Trophoblast cell (in vitro differentiated cells and primary cell): Measurements from ENCODE around the gene TGIF2.
"Not testable (repeated sequence)": the region's sequence is repeated elsewhere in the genome, so short reads cannot be mapped to it uniquely, and the experiment has no call there.

ENCODE experiments used
- DNase-seq, 2 donors: peaks; one replicate each; pipeline ENCODE4 v3.0.0-alpha.2; 2016
- H2AFZ ChIP-seq: 2 replicates; pipeline ENCODE4 v1.6.1; 2013; ENCODE audit warnings: low read length, moderate library complexity, mild to moderate bottlenecking; ENCODE audit not compliant: insufficient read depth, poor library complexity
- H2AK5ac ChIP-seq: 2 replicates; pipeline ENCODE4 v1.6.1; 2013; ENCODE audit warnings: mild to moderate bottlenecking, low read length
- H2BK120ac ChIP-seq: 2 replicates; pipeline ENCODE4 v1.6.1; 2013; ENCODE audit warnings: low read length, mild to moderate bottlenecking, moderate library complexity; ENCODE audit not compliant: insufficient read depth, poor library complexity
- H2BK12ac ChIP-seq: 2 replicates; pipeline ENCODE4 v1.6.1; 2013; ENCODE audit warnings: mild to moderate bottlenecking, low read length, moderate library complexity
- H2BK5ac ChIP-seq: 2 replicates; pipeline ENCODE4 v1.6.1; 2013; ENCODE audit warnings: low read length, low read depth, moderate library complexity, mild to moderate bottlenecking; ENCODE audit not compliant: poor library complexity
- H3K14ac ChIP-seq: 2 replicates; pipeline ENCODE4 v1.6.1; 2013; ENCODE audit warnings: mild to moderate bottlenecking, low read length
- H3K18ac ChIP-seq: 2 replicates; pipeline ENCODE4 v1.6.1; 2013; ENCODE audit warnings: mild to moderate bottlenecking, low read length
- H3K23ac ChIP-seq: 2 replicates; pipeline ENCODE4 v1.6.1; 2013; ENCODE audit warnings: low read length
- H3K27ac ChIP-seq: 2 replicates; pipeline ENCODE4 v1.5.1; 2013; ENCODE audit warnings: low read depth, mild to moderate bottlenecking, inconsistent platforms, low read length, moderate library complexity
- H3K27me3 ChIP-seq: 2 replicates; pipeline ENCODE4 v1.6.1; 2013; ENCODE audit warnings: inconsistent platforms, mild to moderate bottlenecking, low read length, moderate library complexity; ENCODE audit not compliant: insufficient read depth
- H3K36me3 ChIP-seq, 2 experiments: 1 replicate in 1 of 2; 2 replicates in 1 of 2; pipeline ENCODE4 v1.6.1; 2013; ENCODE audit warnings: low read length in 2 of 2, mild to moderate bottlenecking in 2 of 2, moderate library complexity in 1 of 2; ENCODE audit not compliant: insufficient read depth in 2 of 2, control insufficient read depth in 1 of 2
- H3K4ac ChIP-seq: 2 replicates; pipeline ENCODE4 v1.6.1; 2013; ENCODE audit warnings: low read depth, mild to moderate bottlenecking, low read length, moderate library complexity
- H3K4me1 ChIP-seq, 2 experiments: 1 replicate in 1 of 2; 2 replicates in 1 of 2; pipeline ENCODE4 v1.6.1; 2013; ENCODE audit warnings: low read length in 2 of 2, mild to moderate bottlenecking in 2 of 2, moderate library complexity in 1 of 2; ENCODE audit not compliant: insufficient read depth in 2 of 2, control insufficient read depth in 1 of 2
- H3K4me2 ChIP-seq: 2 replicates; pipeline ENCODE4 v1.6.1; 2013; ENCODE audit warnings: inconsistent platforms, mild to moderate bottlenecking, low read length, moderate library complexity
- H3K4me3 ChIP-seq: 2 replicates; pipeline ENCODE4 v1.5.1; 2013; ENCODE audit warnings: mild to moderate bottlenecking, low read depth, low read length, inconsistent platforms
- H3K79me1 ChIP-seq: one replicate; pipeline ENCODE4 v1.6.1; 2013; ENCODE audit warnings: low read length
- H3K79me2 ChIP-seq: 2 replicates; pipeline ENCODE4 v1.6.1; 2013; ENCODE audit warnings: low read length, mild to moderate bottlenecking; ENCODE audit not compliant: control insufficient read depth, insufficient read depth, poor library complexity
- H3K9ac ChIP-seq: 2 replicates; pipeline ENCODE4 v1.6.1; 2013; ENCODE audit warnings: mild to moderate bottlenecking, low read length
- H3K9me3 ChIP-seq: 2 replicates; pipeline ENCODE4 v1.6.1; 2013; ENCODE audit warnings: low read depth, mild to moderate bottlenecking, control low read depth, inconsistent platforms, low read length; ENCODE audit not compliant: insufficient read depth
- H4K12ac ChIP-seq: 2 replicates; pipeline ENCODE4 v1.6.1; 2013; ENCODE audit warnings: low read depth, mild to moderate bottlenecking, low read length, moderate library complexity
- H4K8ac ChIP-seq: 2 replicates; pipeline ENCODE4 v1.6.1; 2013; ENCODE audit warnings: low read depth, mild to moderate bottlenecking, low read length, moderate library complexity
- H4K91ac ChIP-seq: one replicate; pipeline ENCODE4 v1.6.1; 2013; ENCODE audit warnings: low read depth, mild to moderate bottlenecking, low read length, moderate library complexity
- WGBS: extraction: QIAGEN DNeasy Blood & Tissue Kit; methylation state at CpG from one replicate; pipeline ENCODE4 v1.1.7; 2013; ENCODE audit warnings: missing lambda C conversion rate; ENCODE audit not compliant: insufficient read length, insufficient coverage; ENCODE audit errors: extremely low coverage; 5-methylcytosine and 5-hydroxymethylcytosine counted together

The TGIF2 gene

DNA sequence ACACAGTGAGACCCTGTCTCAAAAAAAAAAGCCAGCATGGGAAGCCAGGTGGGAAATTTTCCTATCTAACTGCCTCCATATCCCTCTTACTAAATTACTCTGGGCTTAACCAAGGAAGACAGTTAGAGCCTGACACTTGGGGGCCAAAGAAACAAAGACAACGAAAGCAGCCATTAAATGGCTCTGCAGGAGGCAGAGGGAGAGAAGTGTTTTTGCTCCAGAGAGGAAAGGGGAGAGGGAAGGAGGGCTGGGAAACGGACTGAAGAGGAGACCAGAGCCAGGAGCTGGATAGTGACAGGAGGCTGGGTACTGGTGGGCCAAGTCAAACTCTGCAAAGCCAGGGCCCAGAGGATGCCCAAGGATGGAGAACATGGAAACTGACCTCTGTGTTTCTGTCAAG is 10.7 kb upstream of the TGIF2 start:
- Histone ChIP-seq H3K36me3 (no peaks in the 10 kb centered on the region), H4K12ac (no peak overlapping the region), H3K9me3 (peaks cover 3% of the 10 kb centered on the region), H3K79me1 (no peaks in the 10 kb centered on the region), H3K4me2 (no peak overlapping the region), H3K4me1 (no peaks in the 10 kb centered on the region), H3K4ac (no peak overlapping the region), H3K18ac (no peak overlapping the region), H3K27ac (no peak overlapping the region), H3K79me2 (no peaks in the 10 kb centered on the region), H3K14ac (no peak overlapping the region), H2AK5ac (no peak overlapping the region), H3K9ac (no peak overlapping the region), H4K8ac (no peak overlapping the region), H2BK12ac (no peak overlapping the region), H3K4me3 (no peak overlapping the region), H2BK5ac (no peak overlapping the region), H3K23ac (no peak overlapping the region), H2BK120ac (no peak overlapping the region), H3K27me3 (no peaks in the 10 kb centered on the region), H2AFZ (no peak overlapping the region), H4K91ac (no peak overlapping the region)
- no peak for DNase-seq
- no CpG with 5 or more reads among the region's 2 CpGs for WGBS

DNA sequence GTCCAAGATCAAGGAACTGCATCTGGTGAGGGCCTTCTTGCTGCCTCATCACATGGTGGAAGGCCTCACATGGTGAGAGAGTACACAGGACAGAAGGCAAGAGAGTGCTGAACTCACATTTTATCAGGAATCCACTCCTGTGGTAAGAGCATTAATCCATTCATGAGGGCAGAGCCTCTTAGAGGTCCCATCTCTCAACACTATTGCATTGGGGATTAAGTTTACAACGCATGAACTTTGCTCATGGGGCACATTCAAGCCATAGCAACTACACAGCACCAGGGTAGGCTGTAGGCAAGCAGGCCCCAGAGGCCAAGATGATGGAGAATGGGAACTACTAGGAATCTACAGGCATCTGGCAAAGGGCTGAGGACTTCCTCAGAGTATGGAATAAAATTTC is 10.0 kb upstream of the TGIF2 start:
- H2AK5ac ChIP-seq, result no peak overlapping the region
- no CpG with 5 or more reads among the region's 1 CpG for WGBS

DNA sequence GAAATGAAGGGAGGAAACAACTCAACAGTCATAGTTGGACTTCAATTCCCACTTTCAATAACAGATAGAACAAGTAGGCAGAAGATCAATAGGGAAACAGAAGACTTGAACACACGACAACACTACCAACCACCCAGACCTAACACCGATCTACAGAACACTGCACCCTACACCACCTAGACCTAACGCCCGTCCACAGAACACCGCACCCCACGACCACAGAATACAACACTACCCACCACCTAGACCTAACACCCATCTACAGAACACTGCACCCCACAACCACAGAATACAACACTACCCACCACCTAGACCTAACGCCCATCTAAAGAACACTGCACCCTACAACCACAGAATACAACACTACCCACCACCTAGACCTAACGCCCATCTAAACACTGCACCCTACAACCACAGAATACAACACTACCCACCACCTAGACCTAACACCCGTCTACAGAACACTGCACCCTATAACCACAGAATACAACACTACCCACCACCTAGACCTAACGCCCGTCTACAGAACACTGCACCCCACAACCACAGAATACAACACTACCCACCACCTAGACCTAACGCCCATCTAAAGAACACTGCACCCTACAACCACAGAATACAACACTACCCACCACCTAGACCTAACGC is 9.2 kb upstream of the TGIF2 start:
- not testable (repeated sequence) for H3K4me1 ChIP-seq, H2BK120ac ChIP-seq, H3K79me1 ChIP-seq, DNase-seq, H4K12ac ChIP-seq, H3K4me3 ChIP-seq, H3K36me3 ChIP-seq, H3K4me2 ChIP-seq, H3K14ac ChIP-seq, H3K27me3 ChIP-seq, H2BK12ac ChIP-seq, H3K4ac ChIP-seq, H3K18ac ChIP-seq, H3K23ac ChIP-seq, H3K27ac ChIP-seq, H4K91ac ChIP-seq, H2AFZ ChIP-seq, H3K79me2 ChIP-seq, H2BK5ac ChIP-seq, H3K9ac ChIP-seq, H4K8ac ChIP-seq, H2AK5ac ChIP-seq, H3K9me3 ChIP-seq
- no CpG with 5 or more reads among the region's 13 CpGs for WGBS

More for the DNA sequence above, 10.0 kb upstream of the TGIF2 start:
- Histone ChIP-seq H3K27me3 (no peaks in the 10 kb centered on the region), H2AFZ (no peak overlapping the region), H3K9me3 (peaks cover 3% of the 10 kb centered on the region), H3K18ac (no peak overlapping the region), H3K79me2 (no peaks in the 10 kb centered on the region), H3K4me2 (no peak overlapping the region), H2BK5ac (no peak overlapping the region), H3K9ac (no peak overlapping the region), H3K4ac (no peak overlapping the region), H4K8ac (no peak overlapping the region), H3K79me1 (no peaks in the 10 kb centered on the region), H3K4me3 (no peak overlapping the region), H3K14ac (no peak overlapping the region), H3K27ac (no peak overlapping the region), H3K4me1 (no peaks in the 10 kb centered on the region), H4K12ac (no peak overlapping the region), H4K91ac (no peak overlapping the region), H3K36me3 (no peaks in the 10 kb centered on the region), H3K23ac (no peak overlapping the region), H2BK120ac (no peak overlapping the region), H2BK12ac (no peak overlapping the region)
- DNase-seq, result no peak

DNA sequence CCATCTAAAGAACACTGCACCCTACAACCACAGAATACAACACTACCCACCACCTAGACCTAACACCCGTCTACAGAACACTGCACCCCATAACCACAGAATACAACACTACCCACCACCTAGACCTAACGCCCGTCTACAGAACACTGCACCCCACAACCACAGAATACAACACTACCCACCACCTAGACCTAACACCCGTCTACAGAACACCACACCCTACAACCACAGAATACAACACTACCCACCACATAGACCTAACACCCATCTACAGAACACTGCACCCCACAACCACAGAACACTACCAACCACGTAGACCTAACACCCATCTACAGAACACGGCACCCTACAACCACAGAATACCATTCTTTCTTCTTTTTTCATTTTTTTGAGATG is 8.7 kb upstream of the TGIF2 start:
- not testable (repeated sequence) for H3K4me1 ChIP-seq, H4K12ac ChIP-seq, H4K8ac ChIP-seq, H3K4ac ChIP-seq, H2BK5ac ChIP-seq, H4K91ac ChIP-seq, H3K4me2 ChIP-seq, H2BK12ac ChIP-seq, H3K79me2 ChIP-seq, H2BK120ac ChIP-seq, H3K27ac ChIP-seq, H3K9me3 ChIP-seq, H3K79me1 ChIP-seq, H2AK5ac ChIP-seq, H3K36me3 ChIP-seq, DNase-seq, H3K14ac ChIP-seq, H2AFZ ChIP-seq, H3K9ac ChIP-seq, H3K27me3 ChIP-seq, H3K23ac ChIP-seq, H3K18ac ChIP-seq
- H3K4me3 ChIP-seq, result peak overlapping the region; percentile 32
- WGBS, result no CpG with 5 or more reads among the region's 6 CpGs
